ENCODE data around the gene CMTM6.
"Not testable (repeated sequence)": the region's sequence is repeated elsewhere in the genome, so short reads cannot be mapped to it uniquely, and the experiment has no call there.

CMTM6 gene

DNA sequence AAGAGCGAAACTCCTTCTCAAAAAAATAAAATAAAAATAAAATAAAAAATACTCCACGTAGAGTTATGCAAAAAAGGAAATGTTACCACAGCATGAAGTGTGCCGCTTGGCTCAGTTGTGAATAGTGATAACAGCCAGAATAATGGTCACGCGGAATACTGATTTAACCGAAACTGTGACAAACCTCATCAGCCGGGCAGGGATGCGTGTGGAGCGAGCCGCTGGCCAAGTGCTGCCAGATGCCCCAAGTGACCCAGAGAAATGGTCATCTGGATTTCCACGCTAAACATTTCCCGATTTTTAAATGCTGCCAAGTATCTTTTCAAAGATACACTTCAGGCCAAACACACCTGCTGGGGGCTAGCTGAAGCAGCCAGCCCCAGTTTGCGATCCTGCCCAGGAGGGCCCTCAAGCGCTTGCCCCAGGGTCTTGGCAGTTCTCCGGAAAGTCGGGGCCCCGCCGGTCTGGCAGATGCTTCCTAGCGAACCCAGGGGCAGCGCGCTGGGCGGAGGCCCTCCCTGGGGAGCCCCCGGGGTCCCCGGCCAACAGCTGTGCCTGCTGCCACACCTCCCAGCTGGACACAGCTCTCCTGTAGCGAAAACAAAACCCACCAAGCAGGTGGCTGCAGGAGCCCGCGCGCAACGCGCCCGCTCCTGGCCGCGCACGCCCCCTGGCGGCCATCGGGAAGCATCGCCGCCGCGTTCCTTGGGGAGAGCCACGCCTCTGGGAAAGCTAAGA lies 35.1 kb downstream of the CMTM6 start:
- DNase-seq (ENCODE audit: insufficient read length, low spot score) (peak; percentile 55), FAIRE-seq (no peak)
- no peak for TF ChIP-seq POLR2A (IDR thresholded peaks at IDR 0.05; ENCODE audit: low read depth, low read length)

DNA sequence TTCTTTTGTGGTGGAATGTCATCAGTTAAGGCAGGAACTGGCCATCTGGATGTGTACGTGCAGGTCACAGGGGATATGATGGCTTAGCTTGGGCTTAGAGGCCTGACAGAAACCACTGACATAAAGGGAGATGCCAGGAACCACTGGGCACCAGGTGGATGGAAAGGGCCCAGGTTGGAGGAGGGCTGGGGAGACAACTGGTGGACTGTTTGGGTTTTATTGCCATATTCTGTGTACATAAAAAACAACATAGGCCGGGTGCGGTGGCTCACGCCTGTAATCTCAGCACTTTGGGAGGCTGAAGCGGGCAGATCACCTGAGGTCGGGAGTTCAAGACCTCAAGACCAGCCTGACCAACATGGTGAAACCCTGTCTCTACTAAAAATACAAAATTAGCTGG lies 35.8 kb downstream of the CMTM6 start:
- FAIRE-seq; DNase-seq (ENCODE audit: insufficient read length, low spot score): not testable (repeated sequence)

DNA sequence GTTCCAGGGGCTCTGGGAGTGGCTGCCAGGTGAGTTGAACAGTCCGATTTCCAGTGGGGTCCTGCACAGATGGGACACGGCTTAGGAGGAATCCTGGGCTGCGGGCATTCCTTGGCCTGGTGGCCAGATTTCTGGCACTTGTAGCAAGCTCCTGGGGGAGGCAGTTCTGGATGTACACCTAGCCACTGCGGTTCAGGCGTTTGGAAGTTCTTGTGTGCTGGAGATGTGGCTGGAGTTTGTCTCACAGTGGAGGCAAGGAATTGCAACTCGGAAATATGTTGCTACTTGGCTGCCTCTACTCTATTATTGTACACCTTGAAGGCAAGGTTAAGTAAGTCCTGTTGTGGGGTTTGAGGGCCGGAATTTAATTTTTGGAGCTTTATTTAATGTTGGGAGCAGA lies 37.9 kb downstream of the CMTM6 start:
- DNase-seq (ENCODE audit: insufficient read length, low spot score); FAIRE-seq: not testable (repeated sequence)

DNA sequence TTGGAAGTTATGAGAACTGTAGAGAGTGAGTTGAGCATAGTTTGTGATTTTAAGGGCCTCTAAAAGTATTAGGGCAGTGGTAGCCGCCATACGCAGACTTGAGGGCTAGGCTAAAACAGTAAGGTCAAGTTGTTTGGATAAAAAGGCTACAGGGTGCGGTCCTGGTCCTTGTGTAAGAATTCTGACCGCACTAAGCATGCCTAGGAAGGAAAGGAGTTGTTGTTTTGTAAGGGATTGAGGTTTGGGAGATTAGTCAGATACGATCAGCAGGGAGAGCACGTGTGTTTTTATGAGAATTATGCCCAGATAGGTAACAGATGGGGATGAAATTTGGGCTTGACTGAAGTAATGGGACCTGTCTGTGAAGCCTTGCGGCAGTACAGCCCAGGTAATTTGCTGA lies 39.2 kb downstream of the CMTM6 start:
- FAIRE-seq; DNase-seq (ENCODE audit: insufficient read length, low spot score): not testable (repeated sequence)

DNA sequence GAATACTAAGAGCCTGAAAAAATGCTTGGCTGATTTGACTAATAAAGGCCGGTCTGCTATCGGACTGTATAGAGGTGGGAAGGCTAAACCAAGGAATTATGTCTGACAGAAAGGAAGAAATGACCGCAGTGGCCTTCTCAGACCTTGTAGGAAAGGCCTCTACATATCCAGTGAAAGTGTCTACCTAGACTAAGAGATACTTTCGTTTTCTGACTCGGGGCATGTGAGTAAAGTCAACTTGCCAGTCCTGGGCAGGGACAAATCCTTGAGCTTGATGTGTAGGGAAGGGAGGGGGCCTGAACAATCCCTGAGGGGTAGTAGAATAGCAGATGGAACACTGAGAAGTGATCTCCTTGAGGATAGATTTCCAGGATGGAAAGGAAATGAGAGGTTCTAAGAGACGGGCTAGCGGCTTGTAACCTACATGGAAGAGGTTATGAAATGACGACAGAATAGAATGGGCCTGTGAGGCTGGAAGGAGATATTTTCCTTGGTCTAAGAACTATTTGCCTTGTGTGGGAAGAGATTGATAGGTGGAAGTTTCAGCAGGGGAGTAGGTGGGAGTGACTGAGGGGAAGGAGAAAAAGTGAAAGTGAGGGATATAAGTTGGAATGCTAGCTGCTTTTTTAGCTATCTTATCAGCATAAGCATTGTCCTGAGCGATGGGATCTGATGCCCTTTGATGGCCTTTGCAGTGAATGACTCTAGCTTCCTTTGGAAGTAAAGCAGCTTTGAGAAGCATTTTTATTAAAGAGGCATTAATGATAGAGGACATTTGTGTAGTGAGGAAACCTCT lies 40.3 kb downstream of the CMTM6 start:
- not testable (repeated sequence) for FAIRE-seq; DNase-seq (ENCODE audit: insufficient read length, low spot score)

DNA sequence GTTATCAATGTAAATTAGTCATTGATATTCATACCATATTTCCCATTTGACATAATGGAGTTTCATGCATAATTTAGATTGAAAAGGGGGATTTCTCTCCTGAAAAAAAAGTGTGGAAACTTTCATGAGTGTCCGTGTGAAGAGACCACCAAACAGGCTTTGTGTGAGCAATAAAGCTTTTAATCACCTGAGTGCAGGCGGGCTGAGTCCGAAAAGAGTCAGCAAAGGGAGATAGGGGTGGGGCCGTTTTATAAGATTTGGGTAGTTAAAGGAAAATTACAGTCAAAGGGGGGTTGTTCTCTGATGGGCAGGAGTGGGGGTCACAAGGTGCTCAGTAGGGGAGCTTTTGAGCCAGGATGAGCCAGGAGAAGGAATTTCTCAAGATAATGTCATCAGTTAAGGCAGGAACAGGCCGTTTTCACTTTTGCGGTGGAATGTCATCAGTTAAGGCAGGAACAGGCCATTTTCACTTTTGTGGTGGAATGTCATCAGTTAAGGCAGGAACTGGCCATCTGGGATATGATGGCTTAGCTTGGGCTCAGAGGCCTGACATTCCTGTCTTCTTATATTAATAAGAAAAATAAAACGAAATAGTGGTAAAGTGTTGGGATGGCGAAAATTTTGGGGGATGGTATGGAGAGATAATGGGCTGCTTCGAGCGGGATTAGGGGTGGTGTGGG lies 41.7 kb downstream of the CMTM6 start:
- DNase-seq (ENCODE audit: insufficient read length, low spot score): not testable (repeated sequence)

DNA sequence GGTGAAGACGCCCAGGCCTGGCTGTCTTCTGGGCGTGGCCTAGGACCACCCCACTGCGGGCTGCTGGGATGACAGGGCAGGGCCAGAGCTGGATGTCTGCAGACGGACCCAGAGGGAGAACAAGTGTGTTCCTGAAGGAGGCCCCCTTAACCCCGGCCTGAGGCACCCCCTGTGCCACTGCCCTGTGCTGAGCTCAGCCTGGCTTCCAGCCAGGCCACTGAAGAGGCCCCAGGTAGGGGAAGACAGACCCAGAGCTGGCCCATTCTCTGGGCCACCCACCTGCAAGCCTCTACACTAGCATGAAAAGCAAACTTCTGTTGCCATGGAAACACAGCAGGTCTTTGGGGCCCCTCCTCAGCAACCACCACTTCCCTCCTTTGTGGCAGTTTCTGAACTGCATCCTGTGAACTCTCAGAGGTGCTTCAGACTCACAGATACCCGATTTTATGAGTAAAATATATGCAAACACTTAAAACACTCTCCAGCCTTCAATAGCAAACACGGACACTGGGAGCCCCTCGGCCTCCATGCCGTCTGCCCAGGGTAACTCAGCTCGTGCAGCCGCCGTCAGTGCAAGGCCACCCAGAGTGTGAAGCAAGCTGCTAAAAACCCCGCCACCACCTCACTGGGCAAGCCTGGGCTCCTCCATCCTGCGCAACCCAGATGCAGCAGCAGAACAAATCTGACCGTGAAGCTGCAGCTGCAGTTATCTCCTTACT lies 42.5 kb downstream of the CMTM6 start:
- TF ChIP-seq POLR2A (IDR thresholded peaks at IDR 0.05; ENCODE audit: low read depth, low read length): no peak
- DNase-seq (ENCODE audit: insufficient read length, low spot score) (no peak), FAIRE-seq (no peak)

More for the DNA sequence above, 41.7 kb downstream of the CMTM6 start:
- not testable (repeated sequence) for FAIRE-seq

DNA sequence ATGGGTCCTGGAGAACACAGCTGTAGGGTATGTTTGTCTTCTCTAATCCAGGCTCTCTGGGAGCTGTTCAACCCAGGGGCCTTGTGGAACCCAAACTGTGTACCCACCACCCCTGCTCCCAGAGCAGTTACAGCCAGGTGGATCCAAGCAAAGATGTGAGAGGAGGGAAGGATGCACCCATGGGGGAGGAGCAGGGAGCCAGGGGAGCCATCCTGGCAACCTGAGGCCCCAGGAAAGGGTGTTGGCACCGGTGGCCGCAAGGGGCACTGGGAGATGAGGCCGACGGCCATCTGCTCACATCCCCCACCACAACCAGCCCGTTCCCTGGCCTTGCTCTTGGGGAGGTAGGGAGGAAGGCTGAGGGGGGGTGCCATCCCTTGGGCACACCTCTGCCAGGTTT lies 43.2 kb downstream of the CMTM6 start:
- FAIRE-seq: no peak
- no peak for TF ChIP-seq POLR2A (IDR thresholded peaks at IDR 0.05; ENCODE audit: low read depth, low read length)
- DNase-seq (ENCODE audit: insufficient read length, low spot score): no peak

DNA sequence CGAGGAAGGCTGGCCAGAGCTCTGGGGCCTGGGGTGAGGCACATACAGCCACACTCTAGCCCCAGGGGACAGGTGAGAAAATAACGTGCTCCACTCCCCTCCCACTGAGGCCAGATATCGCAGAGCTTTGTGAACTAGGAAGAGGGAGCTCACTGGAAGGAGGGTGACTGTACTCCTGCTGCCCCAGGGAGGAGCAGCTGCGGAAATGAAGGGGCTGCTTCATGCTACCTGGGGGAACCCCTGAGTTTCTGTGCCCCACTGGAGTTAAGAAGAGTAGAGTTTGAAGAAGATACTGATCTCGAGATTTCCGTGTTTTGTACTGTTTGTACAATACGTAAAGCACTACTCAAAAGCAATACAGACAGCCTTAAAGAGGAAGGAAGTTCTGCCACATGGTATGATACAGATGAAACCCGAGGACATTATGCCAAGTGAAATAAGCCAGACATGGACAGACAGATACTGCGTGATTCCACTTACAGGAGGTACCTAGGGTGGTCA lies 44.6 kb downstream of the CMTM6 start:
- FAIRE-seq (no peak), DNase-seq (ENCODE audit: insufficient read length, low spot score) (no peak)
- TF ChIP-seq POLR2A (IDR thresholded peaks at IDR 0.05; ENCODE audit: low read depth, low read length): no peak

DNA sequence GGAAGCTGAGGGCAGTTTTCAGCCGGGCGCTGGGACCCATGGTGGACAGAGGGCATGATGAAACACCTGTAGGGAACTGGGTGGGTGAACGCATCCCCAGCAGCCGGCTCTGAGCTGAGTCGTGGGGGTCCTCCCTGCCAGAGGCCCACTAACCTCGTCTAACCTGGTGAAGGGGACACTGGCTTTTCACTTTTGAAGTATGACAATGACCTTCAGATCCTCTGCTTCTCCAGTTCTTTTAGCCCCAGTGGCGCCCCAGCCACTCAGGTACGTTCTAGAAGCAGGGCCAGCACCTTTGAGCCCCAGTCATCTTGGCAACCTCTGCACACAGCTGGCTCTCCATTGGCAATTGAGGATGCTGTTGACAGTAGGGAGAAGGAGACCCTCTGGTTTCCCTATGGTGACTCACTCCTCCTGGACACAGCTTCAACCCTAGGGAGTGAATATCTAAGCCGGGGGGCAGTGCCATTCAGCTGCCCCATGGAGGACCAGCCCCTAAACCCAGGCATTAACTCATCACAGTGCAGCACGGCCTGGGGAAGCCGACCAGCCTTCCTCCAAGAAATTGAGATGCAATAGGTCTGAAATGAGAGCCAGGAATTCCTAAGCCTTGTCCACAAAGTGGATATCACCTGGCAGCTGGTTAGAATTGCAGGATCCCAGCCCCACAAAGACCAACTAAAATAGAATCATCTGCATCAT lies 46.1 kb downstream of the CMTM6 start:
- TF ChIP-seq POLR2A (IDR thresholded peaks at IDR 0.05; ENCODE audit: low read depth, low read length): no peak
- no peak for FAIRE-seq
- DNase-seq (ENCODE audit: insufficient read length, low spot score): no peak

DNA sequence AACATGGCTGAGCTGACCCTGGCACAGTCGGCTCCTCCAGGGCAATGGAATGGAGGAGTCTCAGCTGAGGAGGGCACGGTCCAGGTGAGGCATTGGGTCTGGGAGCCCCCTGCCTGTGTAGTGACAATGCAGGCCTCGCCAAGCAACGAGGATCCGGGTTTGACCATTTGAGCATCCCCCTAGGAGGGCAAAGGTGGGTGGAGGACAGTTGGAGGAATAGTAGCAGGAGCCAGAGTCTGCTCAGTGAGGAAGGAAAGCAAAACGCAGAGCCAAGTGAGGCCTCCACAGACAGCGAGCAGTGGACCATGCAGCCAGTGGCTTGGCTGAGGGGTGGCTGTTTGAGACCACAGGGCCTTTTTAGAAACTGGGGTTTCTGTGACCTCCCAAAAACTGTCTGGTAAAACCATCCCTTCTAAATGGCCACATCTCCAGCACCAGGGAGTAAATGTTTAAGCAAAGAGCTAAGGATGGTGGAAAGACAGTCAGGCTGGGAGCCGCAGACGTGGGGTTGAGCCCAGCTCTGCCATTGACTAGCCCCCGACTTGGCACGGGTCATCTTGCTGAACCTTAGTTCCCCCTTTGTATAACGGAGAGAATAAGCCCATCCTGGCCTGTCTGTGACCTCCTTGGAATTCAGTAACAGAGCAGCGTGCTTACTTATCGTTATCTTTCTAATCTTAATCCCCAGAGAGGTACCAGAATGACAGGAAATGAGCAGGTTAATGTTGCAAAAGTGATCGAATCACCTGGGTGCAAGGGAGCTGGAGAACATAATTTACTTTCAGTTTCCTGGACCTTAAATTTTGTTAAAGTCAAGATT lies 46.8 kb downstream of the CMTM6 start:
- TF ChIP-seq POLR2A (IDR thresholded peaks at IDR 0.05; ENCODE audit: low read depth, low read length): no peak
- no peak for FAIRE-seq

DNA sequence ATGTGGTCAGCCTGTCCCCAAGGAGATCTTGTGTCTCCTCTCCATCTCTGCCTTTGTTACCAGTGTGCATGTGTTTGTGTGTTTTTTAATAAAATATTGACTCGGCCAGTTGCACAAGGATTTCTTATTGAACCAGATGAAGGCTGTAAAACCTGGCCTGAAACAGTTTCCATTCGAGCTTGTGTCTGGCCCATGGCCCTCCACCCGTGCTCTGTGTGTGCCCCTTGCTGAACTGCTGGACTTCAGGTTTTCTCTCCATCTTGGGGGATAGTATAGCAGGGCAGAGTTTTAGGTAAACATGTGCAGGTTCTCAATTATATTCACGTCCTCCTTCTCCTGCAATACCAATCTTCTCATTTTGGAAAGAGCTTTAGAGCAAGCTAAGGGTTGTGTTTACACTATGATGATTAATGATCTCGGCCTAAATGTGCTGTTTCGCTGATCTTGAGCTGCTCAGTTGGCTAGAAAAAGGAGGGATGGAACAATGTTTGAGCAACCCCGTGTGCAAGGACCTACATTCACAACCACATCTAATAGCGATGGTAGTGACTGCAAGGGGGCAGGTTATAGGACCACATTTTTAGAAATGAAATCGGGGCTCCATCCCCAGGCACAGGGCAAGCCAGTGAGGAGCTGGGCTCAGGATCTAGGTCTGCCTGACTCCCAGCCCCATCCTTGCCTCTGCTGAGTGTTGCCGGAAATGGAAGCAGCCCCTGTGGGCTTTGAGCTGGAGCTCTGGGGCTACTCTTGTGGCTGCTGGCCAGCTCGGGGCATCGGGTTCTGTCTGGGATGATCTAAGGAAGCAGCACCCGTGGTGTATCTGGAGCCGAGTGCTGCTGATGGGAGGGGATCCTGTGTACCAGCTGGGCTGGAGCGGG lies 47.7 kb downstream of the CMTM6 start:
- no peak for DNase-seq (ENCODE audit: insufficient read length, low spot score)
- TF ChIP-seq POLR2A (IDR thresholded peaks at IDR 0.05; ENCODE audit: low read depth, low read length): no peak
- FAIRE-seq: no peak

More for the DNA sequence above, 46.8 kb downstream of the CMTM6 start:
- no peak for DNase-seq (ENCODE audit: insufficient read length, low spot score)
